ENCODE measurements around the gene CDCA4. TPM values are rescaled to one million over a fixed set of nuclear protein-coding genes. Genes with fewer than 3 reads are reported as not detected.

Gene CDCA4
- total RNA-seq, 2 donors from 2014 or later: 46.6 to 65.1 TPM

GRCh38 chr14:105011312-105011990 lies 9.4 kb downstream of the CDCA4 start:
- Mint-ChIP-seq H3K4me3 (no peak overlapping the region), H3K36me3 (ENCODE audit: low read depth) (peaks cover 37% of the 10 kb centered on the region), H3K27ac (peak overlapping the region; percentile 61), H3K4me1 (peaks cover 20% of the 10 kb centered on the region), H3K27me3 (ENCODE audit: insufficient read depth) (no peaks in the 10 kb centered on the region), H3K9me3 (no peaks in the 10 kb centered on the region)
- H3K9me3 ChIP-seq (ENCODE audit: control insufficient read depth, low read length): no peaks in the 10 kb centered on the region
- 95 to 96% methylated on average over 29 of the region's 29 CpGs for WGBS, 2 experiments (ENCODE audit: insufficient coverage in 1 of 2, insufficient read length in 1 of 2)
- H3K27me3 ChIP-seq (ENCODE audit: control insufficient read depth, insufficient read depth, low read length, poor library complexity, severe bottlenecking): no peaks in the 10 kb centered on the region
- DNase-seq: no peak
- no peak overlapping the region for H3K27ac ChIP-seq (ENCODE audit: low read depth, low read length)
- no peak overlapping the region for H3K4me3 ChIP-seq (ENCODE audit: low read length)
- TF ChIP-seq CTCF (conservative IDR thresholded peaks at IDR 0.05): no peak
- H3K36me3 ChIP-seq (ENCODE audit: control insufficient read depth, insufficient read depth, low read length): peaks cover 51% of the 10 kb centered on the region
- no peak overlapping the region for H3K9ac ChIP-seq (ENCODE audit: extremely low read depth, low read length, poor library complexity, severe bottlenecking)
- H3K4me1 ChIP-seq (ENCODE audit: control insufficient read depth, insufficient read depth, low read length): peaks cover 5% of the 10 kb centered on the region

- Histone ChIP-seq H3K4me1 (ENCODE audit: control insufficient read depth, insufficient read depth, low read length) (peaks cover 5% of the 10 kb centered on the region), H3K27me3 (ENCODE audit: control insufficient read depth, insufficient read depth, low read length, poor library complexity, severe bottlenecking) (no peaks in the 10 kb centered on the region), H3K27ac (ENCODE audit: low read depth, low read length) (no peak overlapping the region), H3K36me3 (ENCODE audit: control insufficient read depth, insufficient read depth, low read length) (peaks cover 45% of the 10 kb centered on the region), H3K9ac (ENCODE audit: extremely low read depth, low read length, poor library complexity, severe bottlenecking) (no peak overlapping the region), H3K4me3 (ENCODE audit: low read length) (no peak overlapping the region), H3K9me3 (ENCODE audit: control insufficient read depth, low read length) (no peaks in the 10 kb centered on the region)
- WGBS, 2 experiments (ENCODE audit: insufficient coverage in 1 of 2, insufficient read length in 1 of 2): 93% methylated on average over 13 to 17 of the region's 17 CpGs
- H3K4me3 Mint-ChIP-seq: no peak overlapping the region
- peaks cover 15% of the 10 kb centered on the region for H3K4me1 Mint-ChIP-seq
- no peaks in the 10 kb centered on the region for H3K27me3 Mint-ChIP-seq (ENCODE audit: insufficient read depth)
- DNase-seq: no peak
- no peak overlapping the region for H3K27ac Mint-ChIP-seq
- no peak for TF ChIP-seq CTCF (conservative IDR thresholded peaks at IDR 0.05)
- no peaks in the 10 kb centered on the region for H3K9me3 Mint-ChIP-seq
- H3K36me3 Mint-ChIP-seq (ENCODE audit: low read depth): peaks cover 33% of the 10 kb centered on the region
Observed at GRCh38 chr14:105010891-105011291, 10.0 kb downstream of the CDCA4 start.

- Histone ChIP-seq H3K27ac (ENCODE audit: low read depth, low read length) (no peak overlapping the region), H3K27me3 (ENCODE audit: control insufficient read depth, insufficient read depth, low read length, poor library complexity, severe bottlenecking) (no peaks in the 10 kb centered on the region), H3K4me1 (ENCODE audit: control insufficient read depth, insufficient read depth, low read length) (peaks cover 4% of the 10 kb centered on the region), H3K36me3 (ENCODE audit: control insufficient read depth, insufficient read depth, low read length) (peaks cover 44% of the 10 kb centered on the region), H3K9me3 (ENCODE audit: control insufficient read depth, low read length) (no peaks in the 10 kb centered on the region), H3K9ac (ENCODE audit: extremely low read depth, low read length, poor library complexity, severe bottlenecking) (no peak overlapping the region), H3K4me3 (ENCODE audit: low read length) (no peak overlapping the region)
- no peak for TF ChIP-seq CTCF (conservative IDR thresholded peaks at IDR 0.05)
- Mint-ChIP-seq H3K27ac (no peak overlapping the region), H3K36me3 (ENCODE audit: low read depth) (peaks cover 32% of the 10 kb centered on the region), H3K4me1 (peaks cover 9% of the 10 kb centered on the region), H3K27me3 (ENCODE audit: insufficient read depth) (no peaks in the 10 kb centered on the region), H3K9me3 (no peaks in the 10 kb centered on the region), H3K4me3 (no peak overlapping the region)
- no peak for DNase-seq
- WGBS, 2 experiments (ENCODE audit: insufficient coverage in 1 of 2, insufficient read length in 1 of 2): 95% methylated on average over 4 of the region's 4 CpGs; no CpG with 5 or more reads in 1 of the 2 experiments
Observed at GRCh38 chr14:105010106-105010505, 10.8 kb downstream of the CDCA4 start.

All from endodermal cell (in vitro differentiated cells).